HG02973 (cell line): Measurements from ENCODE around the gene GPC1.

Source experiments
- ATAC-seq: cut with Tn5 transposase; IDR thresholded peaks from one replicate; pipeline ENCODE4 v1.9.1; 2021; ENCODE audit warnings: moderate library complexity; ENCODE audit not compliant: unreplicated experiment

Gene GPC1

DNA sequence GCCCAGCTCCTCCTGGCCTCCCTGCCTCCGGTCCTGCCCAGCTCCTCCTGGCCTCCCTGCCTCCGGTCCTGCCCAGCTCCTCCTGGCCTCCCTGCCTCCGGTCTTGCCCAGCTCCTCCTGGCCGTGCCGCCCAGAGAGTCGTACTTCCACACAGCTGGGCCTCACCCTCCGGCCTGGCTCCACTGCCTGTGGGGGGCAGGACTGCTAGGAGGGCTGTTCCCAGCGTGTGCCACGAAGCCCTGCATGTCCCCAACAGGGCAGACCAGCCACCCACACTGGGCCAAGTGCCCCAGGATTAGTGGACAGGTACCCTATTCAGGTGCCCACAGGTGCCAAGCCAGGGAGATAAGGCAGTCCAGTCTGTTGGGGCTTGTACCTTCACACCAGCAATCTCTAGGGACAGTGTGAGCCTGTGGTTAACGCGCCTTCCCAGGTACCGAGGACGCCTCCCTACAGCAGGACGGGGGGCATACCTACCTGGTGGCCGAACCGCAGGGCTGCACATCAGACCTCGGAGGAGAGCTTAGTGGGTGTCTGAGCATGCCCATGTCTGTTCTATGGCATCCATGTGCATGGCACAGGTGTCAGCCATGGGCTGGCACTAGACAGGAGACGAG is 5.3 kb downstream of the GPC1 start:
- ATAC-seq: no peak

DNA sequence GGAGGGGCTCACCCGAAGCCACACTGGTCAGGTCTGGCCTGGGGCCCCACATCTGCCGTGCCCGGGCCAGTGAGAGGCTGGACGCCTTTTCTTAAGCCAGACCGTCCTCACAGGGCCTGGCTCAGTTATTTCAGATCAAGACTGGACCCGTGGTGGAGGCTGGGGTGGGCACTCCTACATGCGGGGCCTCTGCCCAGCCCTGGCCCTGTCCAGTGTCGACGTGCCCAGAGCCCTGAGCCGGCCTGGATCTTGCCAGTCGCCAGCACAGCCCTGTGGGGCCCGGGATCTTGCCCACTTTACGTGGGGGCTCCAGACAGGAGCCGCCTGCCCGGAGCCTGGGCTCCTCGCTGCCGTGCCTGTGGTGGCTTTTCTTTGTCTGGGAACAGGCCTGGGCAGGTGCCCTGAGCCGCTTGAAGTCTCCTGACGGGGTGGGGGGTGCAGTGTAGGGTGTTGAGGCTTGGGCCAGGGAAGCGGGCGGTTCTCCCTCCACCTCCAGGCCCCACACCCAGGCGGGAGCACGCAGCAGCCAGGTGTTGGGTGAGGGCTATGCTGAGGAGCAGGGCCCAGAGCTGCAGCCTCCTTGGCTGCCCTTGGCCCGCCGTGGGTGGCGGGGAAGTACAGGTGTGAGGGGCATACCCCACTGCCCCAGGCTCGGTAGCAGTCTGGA is 6.0 kb downstream of the GPC1 start:
- ATAC-seq: no peak

DNA sequence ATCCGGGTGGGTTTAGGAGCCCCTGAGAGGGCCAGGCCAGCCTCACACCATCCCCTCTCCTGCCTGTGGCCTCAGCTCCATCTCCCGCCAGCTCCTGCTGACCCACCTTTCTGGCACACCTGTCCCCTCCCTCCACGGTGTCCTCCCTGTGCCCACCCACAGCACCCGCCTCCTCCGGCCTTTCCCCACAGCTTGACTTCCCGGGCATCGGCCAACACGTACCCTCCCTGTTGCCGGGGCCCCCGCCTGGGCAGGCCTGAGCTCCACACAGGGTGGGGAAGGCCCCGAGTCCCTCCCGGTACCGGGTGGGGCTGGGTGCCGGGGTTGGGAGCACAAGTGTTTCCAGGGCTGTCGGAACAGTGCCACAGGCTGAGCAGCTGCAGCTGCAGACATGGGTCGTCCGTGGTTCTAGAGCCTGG is 6.5 kb downstream of the GPC1 start:
- ATAC-seq: no peak

GRCh38 chr2:240442891-240443715 is 7.6 kb downstream of the GPC1 start:
- no peak for ATAC-seq

- no peak for ATAC-seq
Measured at GRCh38 chr2:240443891-240444301, 8.4 kb downstream of the GPC1 start.

DNA sequence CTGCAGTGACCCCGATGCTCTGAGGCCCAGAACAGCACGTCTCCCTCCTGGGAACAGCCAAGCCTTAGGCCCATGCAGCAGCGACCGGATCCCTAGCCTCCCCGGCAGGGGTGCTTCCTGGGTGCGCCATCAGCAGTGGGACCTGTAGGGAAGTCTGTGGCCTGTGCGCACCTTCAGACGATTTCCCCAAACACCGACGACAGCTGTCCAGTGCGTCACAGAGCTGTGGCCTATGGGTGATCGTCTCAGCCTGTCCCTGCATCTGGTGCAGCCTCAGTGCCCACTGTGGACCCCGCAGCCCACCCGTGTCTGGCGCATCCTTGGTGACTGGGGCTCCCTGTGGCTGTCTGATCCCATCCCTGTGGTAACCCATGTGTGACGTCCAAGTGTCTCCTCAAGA is 9.0 kb downstream of the GPC1 start:
- ATAC-seq: no peak

DNA sequence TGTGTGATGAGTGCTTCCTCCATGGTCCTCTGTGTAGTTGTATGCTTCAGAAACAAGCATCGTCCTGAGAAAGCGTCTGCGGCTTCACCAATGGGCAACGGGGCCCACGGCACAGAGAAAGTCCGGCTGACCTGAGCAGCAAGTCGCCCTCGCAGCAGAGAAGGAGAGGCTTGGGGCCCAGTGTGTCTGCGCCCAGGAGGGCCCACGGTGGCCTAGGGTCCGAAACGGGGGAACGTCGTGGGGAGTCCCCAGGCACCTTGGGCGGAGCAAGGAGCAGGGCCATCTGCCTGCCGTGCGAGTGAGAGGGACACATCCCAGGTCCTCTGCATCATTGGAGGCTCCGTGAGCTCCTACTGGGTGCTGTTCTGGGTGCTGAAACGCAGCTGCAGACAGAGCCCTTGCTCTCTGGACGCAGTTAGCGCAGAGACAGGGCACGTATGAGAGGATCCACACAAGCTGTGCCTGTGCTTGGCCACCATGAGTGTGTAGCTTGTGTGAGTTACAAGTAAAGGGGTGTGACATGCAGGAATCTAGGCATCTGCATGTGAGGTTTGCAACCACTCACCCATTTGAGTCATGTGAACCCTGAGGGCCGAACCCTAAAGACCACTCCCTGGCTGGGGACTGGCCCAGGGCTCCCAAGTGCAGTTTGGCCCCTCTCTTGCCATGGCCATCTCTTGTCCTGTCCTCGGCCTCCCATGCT is 10.6 kb downstream of the GPC1 start:
- no peak for ATAC-seq

- ATAC-seq: no peak
Measured at GRCh38 chr2:240446664-240447175, 11.3 kb downstream of the GPC1 start.

GRCh38 chr2:240447331-240447730 is 11.9 kb downstream of the GPC1 start:
- ATAC-seq: no peak

- no peak for ATAC-seq
Measured at GRCh38 chr2:240447934-240448333, 12.5 kb downstream of the GPC1 start.

GRCh38 chr2:240448387-240449274 is 13.2 kb downstream of the GPC1 start:
- ATAC-seq: no peak

DNA sequence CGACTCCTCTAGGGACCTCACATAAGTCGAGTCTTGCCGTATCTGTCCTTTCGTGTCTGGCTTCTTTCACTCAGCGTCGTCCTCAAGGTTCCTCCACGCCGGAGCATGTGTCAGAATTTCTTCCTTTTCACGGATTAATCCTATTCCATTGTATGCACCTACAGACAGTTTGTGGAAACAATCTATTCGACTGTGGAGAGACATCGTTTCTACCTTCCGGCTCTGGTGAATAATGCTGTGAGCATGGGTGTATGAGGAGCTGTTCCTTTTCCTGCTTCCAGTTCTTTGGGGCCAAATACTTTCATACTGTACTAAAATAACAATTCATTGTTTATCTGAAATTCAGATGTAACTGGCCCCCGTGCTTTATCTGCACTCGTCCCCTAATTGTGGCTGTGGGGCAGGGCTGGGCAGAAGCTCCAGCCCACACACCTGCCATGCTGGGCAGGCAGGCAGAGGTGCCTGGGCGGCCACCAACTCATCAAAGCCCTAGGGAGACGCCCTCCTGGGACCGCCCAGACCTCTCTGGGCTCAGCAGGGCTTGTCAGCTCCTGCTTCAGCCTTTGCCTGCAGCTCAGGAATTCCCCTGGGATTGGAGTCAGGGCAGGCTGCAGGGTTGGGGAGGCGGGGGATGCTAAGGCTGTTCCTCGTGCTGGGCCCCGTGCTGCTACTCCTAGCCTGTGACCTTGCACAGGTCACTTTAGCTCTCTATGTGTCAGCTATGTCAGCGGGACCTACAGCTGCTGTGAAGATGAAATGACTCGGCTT is 14.5 kb downstream of the GPC1 start:
- no peak for ATAC-seq

DNA sequence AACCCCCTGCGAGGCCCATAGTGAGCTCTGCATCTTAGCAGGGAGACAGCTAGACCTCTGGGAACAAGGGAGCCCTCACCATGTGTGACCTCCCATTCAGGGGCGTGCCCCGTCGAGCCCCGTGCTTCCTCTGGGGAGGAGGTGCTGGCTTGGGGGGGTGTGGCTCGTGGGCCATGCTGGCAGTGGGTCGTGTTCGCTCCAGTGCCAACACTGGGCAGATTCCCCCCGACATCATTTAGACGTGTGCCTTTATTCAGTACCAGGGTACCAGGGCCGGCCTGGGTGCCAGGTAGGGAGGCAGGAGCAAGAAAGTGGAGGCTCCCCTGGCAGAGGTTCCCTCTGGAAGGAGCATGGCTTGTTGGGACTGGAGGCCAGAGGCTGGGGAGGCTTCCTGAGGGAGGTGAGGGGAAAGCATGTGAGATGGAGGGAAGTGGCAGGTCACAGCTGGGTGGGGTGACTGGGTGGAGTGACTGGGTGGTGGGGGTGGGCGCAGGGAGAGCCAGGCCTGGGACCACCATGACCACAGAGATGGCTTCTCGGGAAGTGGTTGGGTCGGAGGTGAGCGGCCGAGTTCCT is 15.2 kb downstream of the GPC1 start:
- no peak for ATAC-seq

DNA sequence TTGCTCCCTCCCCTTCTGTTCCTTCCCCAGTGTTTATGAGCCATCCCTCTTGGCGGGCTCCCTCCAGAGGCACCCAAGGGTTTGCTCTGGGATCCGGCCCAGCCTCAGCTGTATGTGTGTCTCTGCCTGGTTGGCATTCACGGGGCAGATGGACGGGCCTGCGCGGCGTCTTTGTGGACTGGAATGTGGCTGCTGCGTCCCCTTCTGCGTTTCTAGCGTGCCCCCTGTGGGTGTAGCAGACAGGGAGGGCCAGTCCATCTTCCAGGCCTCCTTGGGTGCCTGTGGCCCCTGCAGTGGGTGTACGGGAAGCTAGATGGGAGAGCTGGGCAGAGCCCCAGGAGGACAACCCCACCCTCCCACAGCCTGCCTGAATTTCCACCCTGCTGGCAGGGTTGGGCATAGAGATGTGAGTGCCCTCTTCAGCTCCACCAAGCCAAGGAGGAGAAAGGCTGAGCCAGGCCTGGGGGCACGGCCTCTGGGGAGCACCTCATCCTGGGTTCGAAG is 15.7 kb downstream of the GPC1 start:
- ATAC-seq: no peak

- ATAC-seq: no peak
Measured at GRCh38 chr2:240451791-240452461, 16.5 kb downstream of the GPC1 start.

DNA sequence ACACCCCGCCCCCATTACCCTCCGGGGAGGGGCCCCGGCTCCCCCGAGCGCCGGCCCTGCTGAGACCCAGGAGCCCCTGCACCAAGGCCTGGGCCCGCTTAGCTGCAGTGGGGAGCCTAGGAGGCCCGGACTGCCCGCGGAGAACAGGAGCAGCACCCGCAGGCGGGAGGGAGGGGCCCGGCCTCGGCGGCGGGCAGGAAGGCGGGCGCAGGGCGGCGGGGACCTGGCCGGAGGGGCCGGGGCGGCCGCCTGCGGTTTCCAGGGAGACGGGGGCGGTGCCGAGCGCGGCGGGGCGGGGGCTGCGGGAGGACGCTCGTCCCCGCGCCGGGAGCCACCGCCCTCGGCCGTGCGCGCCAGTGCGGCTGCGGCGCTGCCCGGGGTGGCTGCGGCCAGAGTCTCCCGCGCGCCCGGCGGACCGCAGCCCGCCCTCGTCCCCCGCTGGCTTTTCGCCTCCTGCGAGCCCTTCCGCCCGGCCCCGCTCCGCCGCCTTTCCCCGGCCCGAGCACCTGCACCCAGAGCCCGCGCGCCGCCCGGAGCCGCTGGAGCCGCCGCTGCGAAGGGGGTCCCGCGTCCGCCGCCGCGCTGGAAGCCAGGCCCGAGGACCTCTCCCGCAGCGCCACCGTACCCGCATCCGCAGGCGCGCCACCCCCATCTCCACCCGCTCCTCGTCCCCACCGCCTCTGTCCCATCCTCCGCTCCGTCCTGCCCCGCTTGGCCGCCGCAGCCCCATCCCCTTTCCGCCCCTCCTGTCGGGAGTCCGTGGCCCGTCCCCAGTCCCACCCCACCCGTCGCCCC is 17.2 kb downstream of the GPC1 start:
- no peak for ATAC-seq

DNA sequence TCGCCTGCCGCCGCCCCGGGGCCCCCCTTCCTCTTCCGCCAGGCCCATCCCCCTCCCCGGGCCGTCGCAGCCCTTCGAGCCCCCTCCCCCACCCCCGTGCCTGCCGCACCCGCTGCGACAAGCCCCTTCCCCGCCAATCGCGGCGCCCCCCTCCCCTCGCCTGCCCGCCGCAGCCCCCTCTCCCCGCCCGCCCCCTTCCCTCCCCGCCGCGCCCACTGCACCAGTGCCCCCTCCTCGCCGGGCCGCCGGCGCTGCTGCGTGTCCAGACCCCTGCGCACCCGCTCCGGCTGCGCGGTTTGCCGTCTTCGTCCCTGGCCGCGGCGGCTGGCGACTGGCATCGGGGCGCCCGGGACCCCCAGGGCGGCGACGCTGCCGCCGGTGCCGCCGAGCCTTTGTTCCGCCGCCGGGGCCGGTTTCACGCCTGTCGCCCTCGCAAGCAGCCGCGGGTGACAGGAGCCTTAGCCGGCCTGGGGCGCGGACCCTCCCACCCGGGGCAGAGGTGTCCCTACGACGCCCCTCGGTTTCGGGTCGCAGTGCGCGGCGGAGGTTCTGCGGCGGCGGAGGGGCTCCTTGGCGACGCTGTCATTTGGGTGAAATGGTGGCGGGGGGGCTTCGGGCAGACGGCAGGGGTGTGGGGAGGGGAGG is 18.1 kb downstream of the GPC1 start:
- no peak for ATAC-seq
